Neuronal stem cell (in vitro differentiated cells): ENCODE results near the gene FILIP1L.

Experiments
- DNase-seq: peaks from one replicate; pipeline ENCODE4 v3.0.0-alpha.2; 2013; ENCODE audit warnings: low spot score
- H2AFZ ChIP-seq: one replicate; pipeline ENCODE4 v1.6.1; 2013; ENCODE audit warnings: mild to moderate bottlenecking, low read length, inconsistent platforms
- H2AK5ac ChIP-seq: 2 replicates; pipeline ENCODE4 v1.6.1; 2013; ENCODE audit warnings: low read depth, mild to moderate bottlenecking, inconsistent platforms, low read length, moderate library complexity, mixed read lengths
- H2BK120ac ChIP-seq: 2 replicates; pipeline ENCODE4 v1.6.1; 2013; ENCODE audit warnings: low read depth, mild to moderate bottlenecking, inconsistent platforms, low read length, moderate library complexity, mixed read lengths
- H2BK12ac ChIP-seq: one replicate; pipeline ENCODE4 v1.6.1; 2013; ENCODE audit warnings: low read length, inconsistent platforms
- H2BK15ac ChIP-seq: 2 replicates; pipeline ENCODE4 v1.6.1; 2013; ENCODE audit warnings: mild to moderate bottlenecking, low read length, inconsistent platforms, mixed read lengths
- H2BK5ac ChIP-seq: one replicate; pipeline ENCODE4 v1.6.1; 2013; ENCODE audit warnings: inconsistent platforms, mild to moderate bottlenecking, low read length, moderate library complexity
- H3K14ac ChIP-seq: one replicate; pipeline ENCODE4 v1.6.1; 2013; ENCODE audit warnings: low read length, inconsistent platforms
- H3K18ac ChIP-seq: 2 replicates; pipeline ENCODE4 v1.6.1; 2013; ENCODE audit warnings: low read length, inconsistent platforms
- H3K23ac ChIP-seq: 2 replicates; pipeline ENCODE4 v1.6.1; 2013; ENCODE audit warnings: low read depth, mild to moderate bottlenecking, mixed read lengths, low read length, inconsistent platforms; ENCODE audit not compliant: poor library complexity
- H3K27ac ChIP-seq: replicated peaks from 3 replicates; pipeline ENCODE4 v1.5.1; 2013; ENCODE audit warnings: low read length, inconsistent platforms
- H3K27me3 ChIP-seq, 3 experiments: 2 replicates each; pipeline ENCODE4 v1.6.1; 2013; ENCODE audit warnings: low read length in 3 of 3, mild to moderate bottlenecking in 2 of 3, inconsistent platforms in 1 of 3, low read depth in 1 of 3, mixed read lengths in 1 of 3, moderate library complexity in 1 of 3; ENCODE audit not compliant: control insufficient read depth in 3 of 3, insufficient read depth in 3 of 3
- H3K36me3 ChIP-seq, 2 donors: replicated peaks in 1 of 2; 2 replicates each; pipeline ENCODE4 v1.6.1; 2013; ENCODE audit warnings: low read length in 2 of 2; ENCODE audit not compliant: control insufficient read depth in 2 of 2, insufficient read depth in 2 of 2
- H3K4ac ChIP-seq: 2 replicates; pipeline ENCODE4 v1.6.1; 2013; ENCODE audit warnings: inconsistent platforms, mild to moderate bottlenecking, low read length, moderate library complexity
- H3K4me1 ChIP-seq, 2 donors: 1 replicate in 1 of 2; 2 replicates in 1 of 2; pipeline ENCODE4 v1.6.1; 2013; ENCODE audit warnings: low read length in 2 of 2, low read depth in 1 of 2; ENCODE audit not compliant: control insufficient read depth in 2 of 2, insufficient read depth in 1 of 2
- H3K4me2 ChIP-seq: one replicate; pipeline ENCODE4 v1.6.1; 2013; ENCODE audit warnings: mild to moderate bottlenecking, low read length, inconsistent platforms; ENCODE audit not compliant: insufficient read depth, poor library complexity, severe bottlenecking
- H3K4me3 ChIP-seq, 2 donors: 2 replicates each; pipeline ENCODE4 v1.5.1; 2013; ENCODE audit warnings: low read length in 2 of 2, mild to moderate bottlenecking in 2 of 2, inconsistent platforms in 1 of 2, moderate library complexity in 1 of 2
- H3K79me1 ChIP-seq: one replicate; pipeline ENCODE4 v1.6.1; 2013; ENCODE audit warnings: low read depth, mild to moderate bottlenecking, inconsistent platforms, low read length, moderate library complexity
- H3K9ac ChIP-seq: one replicate; pipeline ENCODE4 v1.6.1; 2013; ENCODE audit warnings: mild to moderate bottlenecking, low read depth, low read length, inconsistent platforms; ENCODE audit not compliant: poor library complexity
- H3K9me3 ChIP-seq, 2 donors: replicated peaks in 1 of 2; 2 replicates each; pipeline versions ENCODE3 to v1.6.1; 2013; ENCODE audit warnings: low read length in 2 of 2, mild to moderate bottlenecking in 2 of 2, inconsistent platforms in 1 of 2, low read depth in 1 of 2, mixed read lengths in 1 of 2, moderate library complexity in 1 of 2; ENCODE audit not compliant: control insufficient read depth in 2 of 2, insufficient read depth in 1 of 2
- H4K8ac ChIP-seq: one replicate; pipeline ENCODE4 v1.6.1; 2013; ENCODE audit warnings: low read depth, mild to moderate bottlenecking, inconsistent platforms, low read length, moderate library complexity
- H4K91ac ChIP-seq: one replicate; pipeline ENCODE4 v1.6.1; 2013; ENCODE audit warnings: low read length, low read depth, mild to moderate bottlenecking, inconsistent platforms; ENCODE audit not compliant: poor library complexity
- WGBS, 2 donors: extraction: QIAGEN DNeasy Blood & Tissue Kit; methylation state at CpG; one replicate each; pipeline ENCODE4 v1.1.7; 2013; ENCODE audit warnings: missing lambda C conversion rate in 2 of 2, mixed read lengths in 1 of 2; ENCODE audit not compliant: insufficient read length in 2 of 2, insufficient replicate concordance in 1 of 2; ENCODE audit errors: extremely low coverage in 2 of 2; 5-methylcytosine and 5-hydroxymethylcytosine counted together

Gene FILIP1L

DNA sequence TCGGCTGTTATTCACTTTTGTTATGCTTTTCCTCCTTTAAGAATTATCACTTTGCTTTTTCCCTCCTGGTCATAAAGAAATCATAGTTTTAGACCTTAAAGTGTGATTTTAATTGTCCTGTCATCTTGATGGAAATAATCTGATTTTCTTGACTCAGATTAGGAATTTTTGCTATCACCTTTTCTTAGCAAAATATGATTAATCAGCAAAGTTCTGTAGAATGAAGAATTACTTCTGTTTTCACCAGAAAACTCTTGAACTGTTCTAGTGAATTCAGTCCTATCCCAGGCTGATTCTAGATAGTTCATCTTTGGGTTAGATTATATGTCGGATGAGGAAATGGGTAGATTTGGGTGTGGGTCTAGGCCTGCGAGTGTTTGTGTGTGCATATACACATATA is 284.5 kb downstream of the FILIP1L start:
- no peak overlapping the region for H2BK5ac ChIP-seq
- no peak overlapping the region for H4K8ac ChIP-seq
- H3K18ac ChIP-seq: no peak overlapping the region
- no peak overlapping the region for H2BK15ac ChIP-seq
- no peak overlapping the region for H3K4ac ChIP-seq
- no peak overlapping the region for H2BK120ac ChIP-seq
- no CpG with 5 or more reads among the region's 3 CpGs for WGBS, 2 donors
- no peaks in the 10 kb centered on the region for H3K27me3 ChIP-seq
- no peaks in the 10 kb centered on the region for H3K36me3 ChIP-seq
- H2BK12ac ChIP-seq: no peak overlapping the region
- no peaks in the 10 kb centered on the region for H3K9me3 ChIP-seq
- H3K14ac ChIP-seq: no peak overlapping the region
- H3K4me3 ChIP-seq: no peak overlapping the region
- no peak for DNase-seq
- H3K4me1 ChIP-seq: peaks cover 0 to 1% of the 10 kb centered on the region in 2 donors
- no peak overlapping the region for H4K91ac ChIP-seq
- no peak overlapping the region for H2AK5ac ChIP-seq
- no peaks in the 10 kb centered on the region for H3K79me1 ChIP-seq
- no peak overlapping the region for H3K9ac ChIP-seq
- no peak overlapping the region for H3K23ac ChIP-seq
- no peak overlapping the region for H2AFZ ChIP-seq
- H3K27ac ChIP-seq: no peak overlapping the region
- H3K4me2 ChIP-seq: no peak overlapping the region

DNA sequence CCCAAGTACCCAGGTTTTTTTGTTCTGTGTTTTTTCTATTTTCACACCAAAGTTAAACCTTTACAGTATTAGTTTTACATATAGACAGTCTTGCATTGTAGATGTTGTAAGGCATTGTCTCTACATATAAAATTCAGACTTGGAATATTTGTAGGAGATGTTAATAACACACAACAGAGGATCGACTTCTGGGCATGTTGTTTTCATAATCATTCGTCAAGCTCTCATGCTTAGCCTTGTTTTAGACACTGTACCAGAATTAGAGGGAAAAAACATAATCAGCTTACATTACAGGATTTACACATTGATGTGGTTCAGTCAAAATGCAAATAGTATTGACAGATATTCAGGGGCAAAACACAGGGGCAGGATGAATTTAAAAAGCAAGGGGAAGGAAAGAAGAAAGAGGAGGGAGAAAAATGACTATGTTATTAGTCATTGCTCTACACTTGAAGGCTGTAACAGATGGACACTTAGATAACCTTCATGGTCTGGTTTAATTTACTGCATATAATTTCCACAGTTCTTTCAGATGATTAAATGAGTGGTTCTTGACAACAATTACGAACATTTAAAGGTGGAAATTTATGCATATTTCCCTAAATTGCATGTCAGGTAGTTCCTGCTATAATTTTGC is 289.2 kb downstream of the FILIP1L start:
- no peak overlapping the region for H2AFZ ChIP-seq
- H3K9ac ChIP-seq: no peak overlapping the region
- no peak overlapping the region for H3K4ac ChIP-seq
- H3K9me3 ChIP-seq: no peaks in the 10 kb centered on the region
- no peaks in the 10 kb centered on the region for H3K79me1 ChIP-seq
- no peak overlapping the region for H3K4me3 ChIP-seq
- H4K91ac ChIP-seq: no peak overlapping the region
- H2BK12ac ChIP-seq: no peak overlapping the region
- H3K23ac ChIP-seq: no peak overlapping the region
- H3K4me2 ChIP-seq: no peak overlapping the region
- H3K27me3 ChIP-seq: no peaks in the 10 kb centered on the region
- DNase-seq: no peak
- WGBS, 2 donors: no CpG with 5 or more reads among the region's 3 CpGs
- H3K4me1 ChIP-seq: peaks cover 0 to 3% of the 10 kb centered on the region in 2 donors
- no peak overlapping the region for H2AK5ac ChIP-seq
- H4K8ac ChIP-seq: no peak overlapping the region
- H2BK120ac ChIP-seq: no peak overlapping the region
- H3K14ac ChIP-seq: no peak overlapping the region
- H3K27ac ChIP-seq: no peak overlapping the region
- H2BK15ac ChIP-seq: no peak overlapping the region
- H2BK5ac ChIP-seq: no peak overlapping the region
- H3K36me3 ChIP-seq: no peaks in the 10 kb centered on the region
- H3K18ac ChIP-seq: no peak overlapping the region

DNA sequence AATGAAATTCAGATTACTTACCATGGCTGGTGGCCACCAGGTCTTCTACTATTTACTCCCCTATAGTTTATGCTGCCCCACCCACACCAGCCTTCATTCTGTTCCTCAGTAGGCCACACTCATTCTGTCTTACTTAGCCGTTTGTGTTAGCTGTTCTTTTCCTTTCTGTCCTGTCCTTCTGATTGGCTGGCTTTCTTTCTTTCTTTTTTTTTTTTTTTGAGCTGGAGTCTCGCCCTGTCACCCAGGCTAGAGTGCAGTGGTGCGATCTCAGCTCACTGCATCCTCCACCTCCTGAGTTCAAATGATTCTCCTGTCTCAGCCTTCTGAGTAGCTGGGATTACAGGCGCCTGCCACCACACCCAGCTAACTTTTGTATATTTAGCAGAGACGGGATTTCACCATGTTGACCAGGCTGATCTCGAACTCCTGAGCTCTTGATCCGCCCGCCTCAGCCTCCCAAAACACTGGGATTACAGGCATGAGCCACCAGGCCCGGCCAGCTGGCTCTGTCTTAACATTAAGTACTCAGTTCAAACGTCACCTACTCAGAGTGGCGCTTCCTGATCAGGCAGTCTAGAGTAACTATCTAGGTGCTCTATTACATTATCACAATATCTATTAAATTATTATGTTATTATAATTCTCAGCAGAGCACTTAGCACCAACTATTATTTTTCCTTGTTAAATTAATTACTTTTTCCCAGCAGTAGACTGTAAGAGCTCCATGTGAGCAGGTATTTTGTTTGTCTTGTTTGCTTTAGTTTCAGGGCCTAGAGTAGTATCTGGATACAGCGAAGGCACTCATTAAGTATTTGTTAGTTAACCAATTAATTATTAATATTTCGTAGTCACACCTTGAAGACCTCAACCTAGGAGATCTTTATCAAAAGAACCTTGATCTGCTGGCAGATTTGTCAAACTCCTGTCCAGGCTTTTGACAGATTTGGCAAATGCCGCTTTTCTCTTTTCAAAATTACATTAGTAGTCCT is 290.3 kb downstream of the FILIP1L start:
- Histone ChIP-seq H4K8ac (no peak overlapping the region), H3K4me1 (peaks cover 0 to 3% of the 10 kb centered on the region in 2 donors), H3K4me3 (no peak overlapping the region), H3K27ac (no peak overlapping the region), H3K14ac (no peak overlapping the region), H2BK12ac (no peak overlapping the region), H3K27me3 (no peaks in the 10 kb centered on the region), H3K9me3 (no peaks in the 10 kb centered on the region), H2BK15ac (no peak overlapping the region), H2BK5ac (no peak overlapping the region), H3K18ac (no peak overlapping the region), H3K79me1 (no peaks in the 10 kb centered on the region), H3K23ac (no peak overlapping the region), H2AK5ac (no peak overlapping the region), H3K4me2 (no peak overlapping the region), H2BK120ac (no peak overlapping the region), H4K91ac (no peak overlapping the region), H3K4ac (no peak overlapping the region), H3K36me3 (no peaks in the 10 kb centered on the region), H3K9ac (no peak overlapping the region), H2AFZ (no peak overlapping the region)
- WGBS, 2 donors: no CpG with 5 or more reads among the region's 14 CpGs
- no peak for DNase-seq

DNA sequence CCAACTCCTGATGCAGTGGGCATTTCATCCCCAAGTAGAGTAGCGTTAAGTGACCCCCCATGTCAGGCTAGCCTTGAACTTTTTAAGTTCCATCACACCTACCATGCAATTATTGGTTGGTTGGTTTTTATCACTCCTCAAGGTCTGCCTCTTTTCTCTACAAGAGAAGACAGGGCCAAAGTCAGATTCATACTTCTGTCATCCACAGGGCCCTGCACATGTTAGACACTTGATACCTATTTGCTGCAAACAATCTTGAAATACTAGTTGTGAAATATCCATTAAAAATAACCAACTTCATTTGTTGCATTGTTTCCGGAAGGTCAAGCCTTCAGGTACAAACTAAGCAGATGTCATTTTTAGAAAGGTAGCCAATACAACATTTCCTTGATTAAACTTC is 295.5 kb downstream of the FILIP1L start:
- Histone ChIP-seq H3K14ac (no peak overlapping the region), H4K91ac (no peak overlapping the region), H3K4ac (no peak overlapping the region), H3K4me2 (no peak overlapping the region), H2BK12ac (no peak overlapping the region), H2BK15ac (no peak overlapping the region), H3K36me3 (no peaks in the 10 kb centered on the region), H2BK5ac (no peak overlapping the region), H3K27ac (no peak overlapping the region), H3K23ac (no peak overlapping the region), H3K4me3 (peak overlapping the region in 1 of 2 donors; percentile 92), H2AK5ac (no peak overlapping the region), H3K9me3 (no peaks in the 10 kb centered on the region), H3K9ac (no peak overlapping the region), H3K27me3 (no peaks in the 10 kb centered on the region), H4K8ac (no peak overlapping the region), H3K79me1 (no peaks in the 10 kb centered on the region), H3K18ac (no peak overlapping the region), H3K4me1 (peaks cover 4 to 8% of the 10 kb centered on the region in 2 donors), H2AFZ (no peak overlapping the region), H2BK120ac (no peak overlapping the region)
- no peak for DNase-seq
- no CpG with 5 or more reads among the region's 2 CpGs for WGBS, 2 donors
